NAMALWA (cell line): ENCODE measurements around the gene HSP90AA1.
"Not testable (repeated sequence)": the region's sequence is repeated elsewhere in the genome, so short reads cannot be mapped to it uniquely, and the experiment has no call there.

Source experiments
- DNase-seq: peaks from one replicate; pipeline ENCODE4 v3.0.0-alpha.2; 2015; ENCODE audit warnings: low spot score

HSP90AA1 gene

GRCh38 chr14:102086972-102087761, at the start of gene HSP90AA1:
Gene HSP90AA1 (minus strand): TSS chr14:102087044. CDS start chr14:102086378, 666 bp downstream.
- peak; percentile 90 for DNase-seq

- not testable (repeated sequence) for DNase-seq
These were observed 48.6 kb upstream of the HSP90AA1 start for GRCh38 chr14:102135456-102135855.

GRCh38 chr14:102134719-102135118, 47.9 kb upstream of the HSP90AA1 start:
- not testable (repeated sequence) for DNase-seq

- DNase-seq, result not testable (repeated sequence)
These were observed 47.2 kb upstream of the HSP90AA1 start for GRCh38 chr14:102134021-102134420.

GRCh38 chr14:102131741-102132140, 44.9 kb upstream of the HSP90AA1 start:
- no peak for DNase-seq

GRCh38 chr14:102126807-102127455, 40.1 kb upstream of the HSP90AA1 start:
- no peak for DNase-seq

GRCh38 chr14:102125546-102125945, 38.7 kb upstream of the HSP90AA1 start:
- no peak for DNase-seq

- DNase-seq, result no peak
These were observed 37.6 kb upstream of the HSP90AA1 start for GRCh38 chr14:102124419-102124818.

- no peak for DNase-seq
These were observed 34.7 kb upstream of the HSP90AA1 start for GRCh38 chr14:102121567-102121966.

GRCh38 chr14:102120888-102121287, 34.0 kb upstream of the HSP90AA1 start:
- no peak for DNase-seq

- no peak for DNase-seq
These were observed 31.0 kb upstream of the HSP90AA1 start for GRCh38 chr14:102117852-102118251.

GRCh38 chr14:102116361-102117180, 29.7 kb upstream of the HSP90AA1 start:
- DNase-seq, result no peak

GRCh38 chr14:102111101-102111500, 24.3 kb upstream of the HSP90AA1 start:
- no peak for DNase-seq

- DNase-seq, result not testable (repeated sequence)
These were observed 22.5 kb upstream of the HSP90AA1 start for GRCh38 chr14:102109332-102109731.

GRCh38 chr14:102105369-102105768, 18.5 kb upstream of the HSP90AA1 start:
- no peak for DNase-seq

GRCh38 chr14:102103062-102103695, 16.3 kb upstream of the HSP90AA1 start:
- peak; percentile 57 for DNase-seq

GRCh38 chr14:102097441-102098135, 10.7 kb upstream of the HSP90AA1 start:
- DNase-seq, result no peak

GRCh38 chr14:102096569-102097188, 9.8 kb upstream of the HSP90AA1 start:
- DNase-seq, result peak; percentile 77

GRCh38 chr14:102095871-102096568, 9.2 kb upstream of the HSP90AA1 start:
- no peak for DNase-seq

GRCh38 chr14:102095231-102095870, 8.5 kb upstream of the HSP90AA1 start:
- DNase-seq, result no peak
